CD4-positive, alpha-beta T cell treated with Interleukin-12 subunit alpha and Interleukin-12 subunit beta, for 1 hour (primary cell): ENCODE measurements around the gene UPP2.

ENCODE experiments used
- DNase-seq: peaks from one replicate; pipeline ENCODE4 v3.0.0-alpha.2; 2020

UPP2 gene

GRCh38 chr2:158113741-158114295 is 12.1 kb downstream of the UPP2 start:
- no peak for DNase-seq

GRCh38 chr2:158114516-158114915 is 12.8 kb downstream of the UPP2 start:
- no peak for DNase-seq

- no peak for DNase-seq
These were observed 13.6 kb downstream of the UPP2 start for GRCh38 chr2:158115202-158115767.

GRCh38 chr2:158116936-158117335 is 15.3 kb downstream of the UPP2 start:
- DNase-seq = no peak

- DNase-seq = no peak
These were observed 18.4 kb downstream of the UPP2 start for GRCh38 chr2:158120102-158120501.

GRCh38 chr2:158120664-158121641 is 19.3 kb downstream of the UPP2 start:
- no peak for DNase-seq

GRCh38 chr2:158124896-158125295 is 23.2 kb downstream of the UPP2 start:
- DNase-seq = no peak

- no peak for DNase-seq
These were observed 24.3 kb downstream of the UPP2 start for GRCh38 chr2:158125756-158126498.

- DNase-seq = no peak
These were observed 25.7 kb downstream of the UPP2 start for GRCh38 chr2:158127380-158127804.

GRCh38 chr2:158128168-158128973 is 26.7 kb downstream of the UPP2 start:
- no peak for DNase-seq

GRCh38 chr2:158129037-158129436 is 27.4 kb downstream of the UPP2 start:
- no peak for DNase-seq

- DNase-seq = no peak
These were observed 29.3 kb downstream of the UPP2 start for GRCh38 chr2:158130832-158131473.

GRCh38 chr2:158131483-158131912 is 29.8 kb downstream of the UPP2 start:
- no peak for DNase-seq

- DNase-seq = no peak
These were observed 30.4 kb downstream of the UPP2 start for GRCh38 chr2:158131919-158132566.

- no peak for DNase-seq
These were observed 32.4 kb downstream of the UPP2 start for GRCh38 chr2:158134055-158134454.

- no peak for DNase-seq
These were observed 33.0 kb downstream of the UPP2 start for GRCh38 chr2:158134655-158135054.

- no peak for DNase-seq
These were observed 33.4 kb downstream of the UPP2 start for GRCh38 chr2:158135096-158135495.

- no peak for DNase-seq
These were observed 36.6 kb downstream of the UPP2 start for GRCh38 chr2:158138255-158138654.

- no peak for DNase-seq
These were observed 38.5 kb downstream of the UPP2 start for GRCh38 chr2:158140201-158140600.

- DNase-seq = no peak
These were observed 40.5 kb downstream of the UPP2 start for GRCh38 chr2:158142165-158142564.
